H9 (cell line): Measurements from ENCODE around the gene XPC. TPM values are rescaled to one million over a fixed set of nuclear protein-coding genes. Genes with fewer than 3 reads are reported as not detected.
A peak's percentile ranks its signal among the peaks of the same experiment; 100 is the strongest.

Source experiments
- DNase-seq: peaks from one replicate; pipeline ENCODE4 v3.0.0-alpha.2; 2017
- H2AFZ ChIP-seq: one replicate; pipeline ENCODE4 v1.6.1; 2013; ENCODE audit warnings: mild to moderate bottlenecking, low read length, control low read depth, moderate library complexity
- H2AK5ac ChIP-seq: 2 replicates; pipeline ENCODE4 v1.6.1; 2013; ENCODE audit warnings: low read length, control low read depth, mixed read lengths; ENCODE audit not compliant: insufficient read length
- H2BK120ac ChIP-seq: one replicate; pipeline ENCODE4 v1.6.1; 2013; ENCODE audit warnings: low read depth, mild to moderate bottlenecking, low read length, control low read depth, inconsistent platforms; ENCODE audit not compliant: poor library complexity, severe bottlenecking
- H2BK12ac ChIP-seq: 2 replicates; pipeline ENCODE4 v1.6.1; 2013; ENCODE audit warnings: low read length, control low read depth, mixed read lengths, low read depth; ENCODE audit not compliant: insufficient read length
- H2BK15ac ChIP-seq: 2 replicates; pipeline ENCODE4 v1.6.1; 2013; ENCODE audit warnings: low read depth, low read length, control low read depth
- H2BK20ac ChIP-seq: one replicate; pipeline ENCODE4 v1.6.1; 2013; ENCODE audit warnings: low read depth, mild to moderate bottlenecking, low read length, control low read depth, inconsistent platforms; ENCODE audit not compliant: poor library complexity, severe bottlenecking
- H2BK5ac ChIP-seq: 2 replicates; pipeline ENCODE4 v1.6.1; 2013; ENCODE audit warnings: low read length, control low read depth, mixed read lengths; ENCODE audit not compliant: insufficient read length
- H3K14ac ChIP-seq: 2 replicates; pipeline ENCODE4 v1.6.1; 2013; ENCODE audit warnings: low read length, control low read depth; ENCODE audit not compliant: insufficient read depth
- H3K18ac ChIP-seq: 2 replicates; pipeline ENCODE4 v1.6.1; 2013; ENCODE audit warnings: low read depth, mild to moderate bottlenecking, mixed read lengths, low read length, control low read depth; ENCODE audit not compliant: insufficient read length
- H3K23ac ChIP-seq: 2 replicates; pipeline ENCODE4 v1.6.1; 2013; ENCODE audit warnings: low read length, control low read depth, mixed read lengths, low read depth; ENCODE audit not compliant: insufficient read length
- H3K23me2 ChIP-seq: 2 replicates; pipeline ENCODE4 v1.6.1; 2013; ENCODE audit warnings: low read depth, mild to moderate bottlenecking, mixed read lengths, low read length, control low read depth; ENCODE audit not compliant: insufficient read length, poor library complexity, severe bottlenecking
- H3K27ac ChIP-seq: 2 replicates; pipeline ENCODE4 v1.5.1; 2013; ENCODE audit warnings: low read length, control low read depth, mixed read lengths, low read depth; ENCODE audit not compliant: insufficient read length
- H3K27me3 ChIP-seq: 2 replicates; pipeline ENCODE4 v1.6.1; 2013; ENCODE audit warnings: low read length, control low read depth, inconsistent platforms; ENCODE audit not compliant: insufficient read depth
- H3K4ac ChIP-seq: 2 replicates; pipeline ENCODE4 v1.6.1; 2013; ENCODE audit warnings: low read depth, mild to moderate bottlenecking, control low read depth, inconsistent platforms, low read length, moderate library complexity
- H3K4me1 ChIP-seq: 2 replicates; pipeline ENCODE4 v1.6.1; 2013; ENCODE audit warnings: low read length, control low read depth, inconsistent platforms; ENCODE audit not compliant: insufficient read depth
- H3K4me2 ChIP-seq: 2 replicates; pipeline ENCODE4 v1.6.1; 2013; ENCODE audit warnings: low read length, control low read depth, mixed read lengths; ENCODE audit not compliant: insufficient read length, insufficient read depth
- H3K56ac ChIP-seq: 2 replicates; pipeline ENCODE4 v1.6.1; 2013; ENCODE audit warnings: low read depth, mild to moderate bottlenecking, mixed read lengths, low read length, control low read depth; ENCODE audit not compliant: insufficient read length
- H3K79me1 ChIP-seq: 2 replicates; pipeline ENCODE4 v1.6.1; 2013; ENCODE audit warnings: low read depth, mild to moderate bottlenecking, moderate library complexity, low read length, control low read depth, inconsistent platforms; ENCODE audit not compliant: insufficient read depth, poor library complexity, severe bottlenecking
- H3K79me2 ChIP-seq: 2 replicates; pipeline ENCODE4 v1.6.1; 2013; ENCODE audit warnings: low read length, control low read depth, inconsistent platforms; ENCODE audit not compliant: insufficient read depth
- H3K9ac ChIP-seq: 2 replicates; pipeline ENCODE4 v1.6.1; 2013; ENCODE audit warnings: low read length, control low read depth, mixed read lengths; ENCODE audit not compliant: insufficient read length; ENCODE audit errors: extremely low read depth
- H3K9me3 ChIP-seq: one replicate; pipeline ENCODE4 v1.6.1; 2013; ENCODE audit warnings: low read depth, low read length, inconsistent platforms; ENCODE audit not compliant: control insufficient read depth
- H3T11ph ChIP-seq: one replicate; pipeline ENCODE4 v1.6.1; 2013; ENCODE audit warnings: mild to moderate bottlenecking, low read length, control low read depth, inconsistent platforms
- H4K20me1 ChIP-seq: one replicate; pipeline ENCODE4 v1.6.1; 2013; ENCODE audit not compliant: control insufficient read depth, insufficient read length, insufficient read depth
- H4K5ac ChIP-seq: 2 replicates; pipeline ENCODE4 v1.6.1; 2013; ENCODE audit warnings: low read depth, mild to moderate bottlenecking, mixed read lengths, low read length, control low read depth; ENCODE audit not compliant: insufficient read length
- H4K8ac ChIP-seq: replicated peaks from 2 replicates; pipeline ENCODE4 v1.6.1; 2013; ENCODE audit warnings: low read length, control low read depth, mixed read lengths, low read depth; ENCODE audit not compliant: insufficient read length
- H4K91ac ChIP-seq: 2 replicates; pipeline ENCODE4 v1.6.1; 2013; ENCODE audit warnings: low read depth, mild to moderate bottlenecking, moderate library complexity, mixed read lengths, low read length, control low read depth; ENCODE audit not compliant: insufficient read length
- H3K27ac Mint-ChIP-seq, 3 experiments: 2 replicates in 2 of 3; 3 replicates in 1 of 3; pipeline ENCODE4 v1.8.0; 2020 to 2021; ENCODE audit warnings: mixed read lengths in 3 of 3, mild to moderate bottlenecking in 1 of 3, moderate library complexity in 1 of 3
- H3K27me3 Mint-ChIP-seq: 2 replicates; pipeline ENCODE4 v1.8.0; 2021; ENCODE audit warnings: low read depth, mild to moderate bottlenecking, moderate library complexity, mixed read lengths
- H3K36me3 Mint-ChIP-seq, 3 experiments: 2 replicates in 2 of 3; 3 replicates in 1 of 3; pipeline ENCODE4 v1.8.0; 2020 to 2021; ENCODE audit warnings: low read depth in 3 of 3, mixed read lengths in 3 of 3; ENCODE audit not compliant: insufficient read depth in 1 of 3
- H3K4me1 Mint-ChIP-seq, 2 experiments: 2 replicates each; pipeline ENCODE4 v1.8.0; 2020; ENCODE audit warnings: mixed read lengths in 2 of 2
- H3K4me3 Mint-ChIP-seq, 2 experiments: 2 replicates in 1 of 2; 3 replicates in 1 of 2; pipeline ENCODE4 v1.8.0; 2020 to 2021; ENCODE audit warnings: mild to moderate bottlenecking in 2 of 2, mixed read lengths in 2 of 2, moderate library complexity in 1 of 2
- H3K9me3 Mint-ChIP-seq, 2 experiments: 2 replicates in 1 of 2; 3 replicates in 1 of 2; pipeline ENCODE4 v1.8.0; 2020; ENCODE audit warnings: mild to moderate bottlenecking in 2 of 2, mixed read lengths in 2 of 2, moderate library complexity in 1 of 2
- CTCF ChIP-seq: fragments of 200-600 bp; sonication (generic); conservative IDR thresholded peaks from 3 replicates; pipeline ENCODE4 v1.8.0; 2021; ENCODE audit warnings: antibody characterized with exemption, mild to moderate bottlenecking
- WGBS: extraction: QIAGEN DNeasy Blood & Tissue Kit; methylation state at CpG from one replicate; pipeline ENCODE4 v1.1.7; 2013; ENCODE audit warnings: missing lambda C conversion rate, low lambda C conversion rate, mixed read lengths; ENCODE audit not compliant: insufficient read length; ENCODE audit errors: extremely low coverage; 5-methylcytosine and 5-hydroxymethylcytosine counted together
- total RNA-seq: library from RNA; stranded (reverse); gene quantifications from 2 replicates; pipeline ENCODE4 v1.2.1, GENCODE V29; 2021

Gene XPC
- total RNA-seq, 1 experiment from 2014 or later = 30.3 TPM

GRCh38 chr3:14147617-14148016, 30.8 kb downstream of the XPC start:
- Histone ChIP-seq H3K23me2 (peaks cover 2% of the 10 kb centered on the region), H3K4me2 (no peak overlapping the region), H3T11ph (no peak overlapping the region), H3K23ac (no peak overlapping the region), H3K9me3 (no peaks in the 10 kb centered on the region), H3K27me3 (no peaks in the 10 kb centered on the region), H2BK20ac (no peak overlapping the region), H3K79me2 (no peaks in the 10 kb centered on the region), H3K4me1 (peaks cover 6% of the 10 kb centered on the region; the same call in 1 of the 2 replicates), H2BK120ac (no peak overlapping the region), H3K56ac (no peak overlapping the region), H3K14ac (0 out of 2 replicates have a peak overlapping the region, but pooled peaks have one; percentile 20), H4K91ac (no peak overlapping the region), H2BK5ac (no peak overlapping the region), H3K9ac (no peak overlapping the region), H3K4ac (no peak overlapping the region), H4K8ac (no peak overlapping the region), H3K27ac (peak overlapping the region; percentile 47), H2BK15ac (no peak overlapping the region), H4K5ac (no peak overlapping the region), H3K79me1 (no peaks in the 10 kb centered on the region), H4K20me1 (no peaks in the 10 kb centered on the region), H2AK5ac (no peak overlapping the region), H3K18ac (no peak overlapping the region), H2BK12ac (no peak overlapping the region), H2AFZ (no peak overlapping the region)
- Mint-ChIP-seq H3K4me3 (peak overlapping the region in 1 of 2 experiments; percentile 16; a peak in 1 of 5 replicates), H3K4me1 (peaks cover 10 to 24% of the 10 kb centered on the region in 2 experiments), H3K9me3 (no peaks in the 10 kb centered on the region; a peak in 1 of 5 replicates), H3K27me3 (no peaks in the 10 kb centered on the region), H3K36me3 (peaks cover 10 to 52% (median 37%) of the 10 kb centered on the region in 3 experiments), H3K27ac (peak overlapping the region in 1 of 3 experiments; percentile 85; a peak in 3 of 7 replicates)
- no CpG with 5 or more reads among the region's 12 CpGs for WGBS
- peak; percentile 18 for DNase-seq
- TF ChIP-seq CTCF = no peak
